ENCODE data around the gene RABL6. TPM values are rescaled to one million over a fixed set of nuclear protein-coding genes. Genes with fewer than 3 reads are reported as not detected.
"Not testable (repeated sequence)": the region's sequence is repeated elsewhere in the genome, so short reads cannot be mapped to it uniquely, and the experiment has no call there.

The RABL6 gene
- total RNA-seq, 2 donors from 2014 or later: 51.5 to 108 TPM

GRCh38 chr9:136883670-136884069 lies 75.9 kb downstream of the RABL6 start:
- H3K9me3 Mint-ChIP-seq; ATAC-seq (replicated peaks); H3K36me3 Mint-ChIP-seq (ENCODE audit: low read depth); H3K27ac Mint-ChIP-seq; H3K27me3 Mint-ChIP-seq: not testable (repeated sequence)
- H3K4me1 Mint-ChIP-seq: peaks cover 12% of the 10 kb centered on the region
- H3K4me3 Mint-ChIP-seq: peak overlapping the region; percentile 80

GRCh38 chr9:136885950-136886578 lies 78.3 kb downstream of the RABL6 start, which contains the start of gene TRAF2:
TSS of gene TRAF2 (plus strand) at chr9:136886516. CDS start at chr9:136898741, 12,225 bp downstream.
- Mint-ChIP-seq H3K36me3 (ENCODE audit: low read depth) (peaks cover 25% of the 10 kb centered on the region), H3K4me1 (peaks cover 12% of the 10 kb centered on the region), H3K4me3 (peak within 1 kb of the TSS; percentile 89), H3K27me3 (no peaks in the 10 kb centered on the region), H3K9me3 (no peaks in the 10 kb centered on the region), H3K27ac (peak within 1 kb of the TSS; percentile 72)
- ATAC-seq (replicated peaks): peak; percentile 87

- Mint-ChIP-seq H3K27ac (peak overlapping the region; percentile 72), H3K36me3 (ENCODE audit: low read depth) (peaks cover 33% of the 10 kb centered on the region), H3K27me3 (no peaks in the 10 kb centered on the region), H3K4me3 (peak overlapping the region; percentile 89), H3K4me1 (peaks cover 6% of the 10 kb centered on the region), H3K9me3 (no peaks in the 10 kb centered on the region)
- ATAC-seq (replicated peaks): peak; percentile 21
Observed at GRCh38 chr9:136886610-136887597, 79.2 kb downstream of the RABL6 start.

- H3K27me3 Mint-ChIP-seq: no peaks in the 10 kb centered on the region
- H3K9me3 Mint-ChIP-seq: no peaks in the 10 kb centered on the region
- peaks cover 4% of the 10 kb centered on the region for H3K4me1 Mint-ChIP-seq
- H3K4me3 Mint-ChIP-seq: peak overlapping the region; percentile 89
- H3K27ac Mint-ChIP-seq: no peak overlapping the region
- ATAC-seq (replicated peaks): no peak
- peaks cover 44% of the 10 kb centered on the region for H3K36me3 Mint-ChIP-seq (ENCODE audit: low read depth)
Observed at GRCh38 chr9:136888454-136888853, 80.7 kb downstream of the RABL6 start.

- Mint-ChIP-seq H3K4me3 (no peak overlapping the region), H3K9me3 (no peaks in the 10 kb centered on the region), H3K36me3 (ENCODE audit: low read depth) (peaks cover 55% of the 10 kb centered on the region), H3K4me1 (peaks cover 11% of the 10 kb centered on the region), H3K27me3 (no peaks in the 10 kb centered on the region), H3K27ac (no peak overlapping the region)
- no peak for ATAC-seq (replicated peaks)
Observed at GRCh38 chr9:136889858-136890257, 82.1 kb downstream of the RABL6 start.

- peaks cover 56% of the 10 kb centered on the region for H3K36me3 Mint-ChIP-seq (ENCODE audit: low read depth)
- H3K9me3 Mint-ChIP-seq: no peaks in the 10 kb centered on the region
- no peak overlapping the region for H3K27ac Mint-ChIP-seq
- ATAC-seq (replicated peaks): no peak
- no peak overlapping the region for H3K4me3 Mint-ChIP-seq
- peaks cover 11% of the 10 kb centered on the region for H3K4me1 Mint-ChIP-seq
- H3K27me3 Mint-ChIP-seq: no peaks in the 10 kb centered on the region
Observed at GRCh38 chr9:136890661-136891060, 82.9 kb downstream of the RABL6 start.

Other genes starting within 250 kb of the RABL6 start
- gene EGFL7, start 145.0 kb upstream of the RABL6 start, total RNA-seq: 1 to 10 TPM in 1 of 2 donors, under 1 TPM in 1; 0.78 to 1.0 TPM
- gene AGPAT2, start 120.5 kb upstream of the RABL6 start, total RNA-seq: 10 to 100 TPM; 14.6 to 15.6 TPM
- not detected for gene DIPK1B, start 95.4 kb upstream of the RABL6 start, total RNA-seq
- gene LCN10, start 65.0 kb upstream of the RABL6 start, total RNA-seq: 1 to 10 TPM; 1.0 to 1.8 TPM
- not detected for gene LCN6, start 59.4 kb upstream of the RABL6 start, total RNA-seq
- not detected for gene LCN8, start 49.7 kb upstream of the RABL6 start, total RNA-seq
- gene LCN15, start 43.4 kb upstream of the RABL6 start, total RNA-seq: not detected
- gene TMEM141, start 16.6 kb upstream of the RABL6 start, total RNA-seq: 10 to 100 TPM; 30.1 to 30.7 TPM
- 1 to 10 TPM in 1 of 2 donors, under 1 TPM in 1; 0.41 to 2.1 TPM for gene CCDC183, start 11.6 kb upstream of the RABL6 start, total RNA-seq
- 10 to 100 TPM in 1 of 2 donors, 1 to 10 TPM in 1; 4.3 to 12.9 TPM for gene AJM1, start 34.5 kb downstream of the RABL6 start, total RNA-seq
- 100 to 1,000 TPM; 138 to 194 TPM for gene PHPT1, start 41.5 kb downstream of the RABL6 start, total RNA-seq
- 10 to 100 TPM; 18.6 to 27.4 TPM for gene MAMDC4, start 44.4 kb downstream of the RABL6 start, total RNA-seq
- 100 to 1,000 TPM; 221 to 265 TPM for gene EDF1, start 58.4 kb downstream of the RABL6 start, total RNA-seq
- 10 to 100 TPM; 54.4 to 56.8 TPM for gene TRAF2, start 78.6 kb downstream of the RABL6 start, total RNA-seq
- gene FBXW5, start 136.8 kb downstream of the RABL6 start, total RNA-seq: 10 to 100 TPM; 91.0 to 99.2 TPM
- 1 to 10 TPM in 1 of 2 donors, not detected in 1; 3.1 TPM for gene C8G, start 137.3 kb downstream of the RABL6 start, total RNA-seq
- gene LCN12, start 144.3 kb downstream of the RABL6 start, total RNA-seq: 1 to 10 TPM in 1 of 2 donors, under 1 TPM in 1; 0.54 to 2.4 TPM
- gene PTGDS, start 169.6 kb downstream of the RABL6 start, total RNA-seq: 1 to 10 TPM in 1 of 2 donors, not detected in 1; 1.3 TPM
- under 1 TPM in 1 of 2 donors, not detected in 1; 0.11 TPM for gene LCNL1, start 175.0 kb downstream of the RABL6 start, total RNA-seq
- gene PAXX, start 184.5 kb downstream of the RABL6 start, total RNA-seq: 10 to 100 TPM; 31.1 to 49.1 TPM
- gene CLIC3, start 188.6 kb downstream of the RABL6 start, total RNA-seq: under 1 TPM in 1 of 2 donors, not detected in 1; 0.26 TPM
- 10 to 100 TPM; 43.0 to 63.9 TPM for gene ABCA2, start 220.3 kb downstream of the RABL6 start, total RNA-seq
- gene FUT7, start 224.1 kb downstream of the RABL6 start, total RNA-seq: 10 to 100 TPM; 12.1 to 27.9 TPM
- gene NPDC1, start 238.2 kb downstream of the RABL6 start, total RNA-seq: 10 to 100 TPM; 66.3 to 96.1 TPM
- under 1 TPM; 0.39 to 0.69 TPM for gene ENTPD2, start 246.1 kb downstream of the RABL6 start, total RNA-seq

Data from activated T-helper 17 cell treated with anti-CD3 and anti-CD28 coated beads, Interleukin-2, amount 50 U/mL, for 72 hours (primary cell).